ENCODE results near the gene EGLN2. TPM values are rescaled to one million over a fixed set of nuclear protein-coding genes. Genes with fewer than 3 reads are reported as not detected.

Gene EGLN2
- total and polyA plus RNA-seq, 4 donors: 130 to 157 (median 132) TPM

GRCh38 chr19:40755248-40755624 is 43.8 kb upstream of the EGLN2 start:
- no peak for ATAC-seq (ENCODE audit: insufficient read depth, low FRiP score)
- DNase-seq: no peak
- Histone ChIP-seq H3K27ac (ENCODE audit: low read depth in 1 of 2, low read length in 1 of 2) (peak overlapping the region in 1 of 2 donors; percentile 66), H3K4me3 (no peak overlapping the region), H3K9me3 (ENCODE audit: control insufficient read depth in 4 of 4, insufficient read depth in 3 of 4, low read length in 3 of 4) (no peaks in the 10 kb centered on the region), H3K36me3 (ENCODE audit: control insufficient read depth in 4 of 4, insufficient read depth in 4 of 4, low read length in 4 of 4) (peaks cover 15 to 34% (median 19%) of the 10 kb centered on the region in 4 donors), H3K27me3 (ENCODE audit: control insufficient read depth in 3 of 3, insufficient read depth in 3 of 3, low read length in 2 of 3) (no peaks in the 10 kb centered on the region), H3K4me1 (ENCODE audit: control insufficient read depth in 5 of 5, insufficient read depth in 5 of 5, low read length in 5 of 5) (peaks cover 0 to 24% (median 6%) of the 10 kb centered on the region in 5 donors), H3K9ac (ENCODE audit: insufficient read depth in 1 of 2, low read length in 2 of 2) (no peak overlapping the region)
- TF ChIP-seq CTCF (IDR thresholded peaks at IDR 0.05; ENCODE audit: control extremely low read depth, extremely low read depth): no peak
- WGBS, 2 donors: 89 to 93% methylated on average over 3 of the region's 3 CpGs

- Histone ChIP-seq H3K36me3 (ENCODE audit: control insufficient read depth in 4 of 4, insufficient read depth in 4 of 4, low read length in 4 of 4) (peaks cover 19 to 39% (median 23%) of the 10 kb centered on the region in 4 donors), H3K9me3 (ENCODE audit: control insufficient read depth in 4 of 4, insufficient read depth in 3 of 4, low read length in 3 of 4) (no peaks in the 10 kb centered on the region), H3K9ac (ENCODE audit: insufficient read depth in 1 of 2, low read length in 2 of 2) (no peak overlapping the region), H3K4me1 (ENCODE audit: control insufficient read depth in 5 of 5, insufficient read depth in 5 of 5, low read length in 5 of 5) (peaks cover 0 to 24% (median 6%) of the 10 kb centered on the region in 5 donors), H3K27me3 (ENCODE audit: control insufficient read depth in 3 of 3, insufficient read depth in 3 of 3, low read length in 2 of 3) (no peaks in the 10 kb centered on the region), H3K4me3 (no peak overlapping the region), H3K27ac (ENCODE audit: low read depth in 1 of 2, low read length in 1 of 2) (no peak overlapping the region)
- ATAC-seq (ENCODE audit: insufficient read depth, low FRiP score): no peak
- TF ChIP-seq CTCF (IDR thresholded peaks at IDR 0.05; ENCODE audit: control extremely low read depth, extremely low read depth): no peak
- 97 to 98% methylated on average over 8 of the region's 8 CpGs for WGBS, 2 donors
- DNase-seq: no peak
Observed at GRCh38 chr19:40755791-40756190, 43.2 kb upstream of the EGLN2 start.

GRCh38 chr19:40756502-40757110 is 42.4 kb upstream of the EGLN2 start:
- H3K36me3 ChIP-seq (ENCODE audit: control insufficient read depth in 4 of 4, insufficient read depth in 4 of 4, low read length in 4 of 4): peaks cover 22 to 42% (median 29%) of the 10 kb centered on the region in 4 donors
- ATAC-seq (ENCODE audit: insufficient read depth, low FRiP score): no peak
- H3K9me3 ChIP-seq (ENCODE audit: control insufficient read depth in 4 of 4, insufficient read depth in 3 of 4, low read length in 3 of 4): no peaks in the 10 kb centered on the region
- peak overlapping the region in 1 of 2 donors; percentile 21 for H3K27ac ChIP-seq (ENCODE audit: low read depth in 1 of 2, low read length in 1 of 2)
- 62 to 69% methylated on average over 11 of the region's 11 CpGs for WGBS, 2 donors
- H3K9ac ChIP-seq (ENCODE audit: insufficient read depth in 1 of 2, low read length in 2 of 2): no peak overlapping the region
- no peaks in the 10 kb centered on the region for H3K27me3 ChIP-seq (ENCODE audit: control insufficient read depth in 3 of 3, insufficient read depth in 3 of 3, low read length in 2 of 3)
- peaks cover 0 to 24% (median 6%) of the 10 kb centered on the region in 5 donors for H3K4me1 ChIP-seq (ENCODE audit: control insufficient read depth in 5 of 5, insufficient read depth in 5 of 5, low read length in 5 of 5)
- TF ChIP-seq CTCF (IDR thresholded peaks at IDR 0.05; ENCODE audit: control extremely low read depth, extremely low read depth): no peak
- H3K4me3 ChIP-seq: no peak overlapping the region
- DNase-seq: no peak

GRCh38 chr19:40758491-40758890 is 40.5 kb upstream of the EGLN2 start:
- WGBS, 2 donors: 98 to 100% methylated on average over 3 of the region's 3 CpGs
- Histone ChIP-seq H3K4me1 (ENCODE audit: control insufficient read depth in 5 of 5, insufficient read depth in 5 of 5, low read length in 5 of 5) (peaks cover 0 to 19% (median 6%) of the 10 kb centered on the region in 5 donors), H3K9me3 (ENCODE audit: control insufficient read depth in 4 of 4, insufficient read depth in 3 of 4, low read length in 3 of 4) (no peaks in the 10 kb centered on the region), H3K27ac (ENCODE audit: low read depth in 1 of 2, low read length in 1 of 2) (no peak overlapping the region), H3K9ac (ENCODE audit: insufficient read depth in 1 of 2, low read length in 2 of 2) (no peak overlapping the region), H3K36me3 (ENCODE audit: control insufficient read depth in 4 of 4, insufficient read depth in 4 of 4, low read length in 4 of 4) (peaks cover 38 to 60% (median 43%) of the 10 kb centered on the region in 4 donors), H3K4me3 (no peak overlapping the region), H3K27me3 (ENCODE audit: control insufficient read depth in 3 of 3, insufficient read depth in 3 of 3, low read length in 2 of 3) (no peaks in the 10 kb centered on the region)
- ATAC-seq (ENCODE audit: insufficient read depth, low FRiP score) (no peak), DNase-seq (no peak)
- TF ChIP-seq CTCF (IDR thresholded peaks at IDR 0.05; ENCODE audit: control extremely low read depth, extremely low read depth): no peak

All from lung (tissue), 12 donors.